AG09319 (cell line): ENCODE data around the gene CCDC93.

Source experiments
- DNase-seq: peaks from one replicate; pipeline ENCODE4 v3.0.0-alpha.2; 2010; ENCODE audit warnings: low read depth; ENCODE audit errors: extremely low read depth
- CTCF ChIP-seq: IDR thresholded peaks from 2 replicates; pipeline ENCODE4 v1.5.1; 2011; ENCODE audit warnings: low read depth, mild to moderate bottlenecking, inconsistent platforms, low read length, moderate library complexity

Gene CCDC93

GRCh38 chr2:117967977-117968718 is 45.7 kb downstream of the CCDC93 start:
- no peak for DNase-seq
- no peak for TF ChIP-seq CTCF

GRCh38 chr2:117963446-117963845 is 50.4 kb downstream of the CCDC93 start:
- no peak for DNase-seq
- no peak for TF ChIP-seq CTCF

- TF ChIP-seq CTCF, result no peak
- DNase-seq, result no peak
Observed at GRCh38 chr2:117961201-117961600, 52.7 kb downstream of the CCDC93 start.

- TF ChIP-seq CTCF, result no peak
Observed at GRCh38 chr2:117960231-117960630, 53.6 kb downstream of the CCDC93 start.

GRCh38 chr2:117958186-117958585 is 55.7 kb downstream of the CCDC93 start:
- peak; percentile 81 for DNase-seq
- no peak for TF ChIP-seq CTCF

More at GRCh38 chr2:117960231-117960630, 53.6 kb downstream of the CCDC93 start:
- no peak for DNase-seq

- DNase-seq, result no peak
- no peak for TF ChIP-seq CTCF
Observed at GRCh38 chr2:117957616-117958015, 56.3 kb downstream of the CCDC93 start.

GRCh38 chr2:117956036-117956796 is 57.7 kb downstream of the CCDC93 start:
- no peak for DNase-seq
- peak; percentile 8; the same call in 1 of the 2 replicates for TF ChIP-seq CTCF
